SK-N-MC (cell line): ENCODE data around the gene COX6B1.

Experiments
- DNase-seq: peaks from one replicate; pipeline ENCODE4 v3.0.0-alpha.2; 2011; ENCODE audit warnings: low read depth, low spot score
- H3K27ac ChIP-seq: fragments of 200-600 bp; sonication (generic); 2 replicates; pipeline ENCODE4 v1.5.1; 2016; ENCODE audit warnings: mixed run types
- H3K36me3 ChIP-seq: fragments of 200-600 bp; sonication (generic); 2 replicates; pipeline ENCODE4 v1.6.1; 2017; ENCODE audit warnings: antibody characterized with exemption, low read length, mixed read lengths; ENCODE audit not compliant: insufficient read depth
- H3K4me3 ChIP-seq: fragments of 200-600 bp; sonication (generic); 2 replicates; pipeline ENCODE4 v1.5.1; 2016
- H3K9ac ChIP-seq: fragments of 200-600 bp; sonication (generic); 2 replicates; pipeline ENCODE4 v1.8.0; 2017; ENCODE audit warnings: mixed run types, mixed read lengths; ENCODE audit not compliant: insufficient read length
- H3K9me3 ChIP-seq: fragments of 200-600 bp; sonication (generic); 2 replicates; pipeline ENCODE4 v1.6.1; 2017; ENCODE audit warnings: low read depth, mild to moderate bottlenecking, antibody characterized with exemption, low read length, moderate library complexity, mixed read lengths
- EZH2 ChIP-seq: fragments of 200-600 bp; sonication (generic); IDR thresholded peaks from one replicate; pipeline ENCODE4 v1.6.1; 2017; ENCODE audit warnings: antibody characterized with exemption
- FOXP2 ChIP-seq: optimal IDR thresholded peaks from 2 replicates; pipeline ENCODE3; 2011; ENCODE audit warnings: mild to moderate bottlenecking, moderate library complexity; ENCODE audit not compliant: insufficient read depth; ENCODE audit errors: extremely low read length, control extremely low read depth
- POLR2AphosphoS5 ChIP-seq: IDR thresholded peaks from 2 replicates; pipeline ENCODE4 v1.6.1; 2012; ENCODE audit warnings: mild to moderate bottlenecking, low read depth, low read length, borderline replicate concordance

Gene COX6B1

GRCh38 chr19:35641515-35642151, 6.5 kb upstream of the COX6B1 start, which contains the start of gene ETV2:
Gene ETV2, plus strand, starts transcription at chr19:35641745. Its CDS starts 716 bp downstream, at chr19:35642461.
- Histone ChIP-seq H3K27ac (no peak within 1 kb of the TSS), H3K9me3 (no peaks in the 10 kb centered on the region), H3K36me3 (peaks cover 14% of the 10 kb centered on the region; the same call in 1 of the 2 replicates), H3K9ac (no peak within 1 kb of the TSS), H3K4me3 (no peak within 1 kb of the TSS)
- TF ChIP-seq POLR2AphosphoS5 (no peak), EZH2 (no peak), FOXP2 (no peak)
- no peak for DNase-seq

DNA sequence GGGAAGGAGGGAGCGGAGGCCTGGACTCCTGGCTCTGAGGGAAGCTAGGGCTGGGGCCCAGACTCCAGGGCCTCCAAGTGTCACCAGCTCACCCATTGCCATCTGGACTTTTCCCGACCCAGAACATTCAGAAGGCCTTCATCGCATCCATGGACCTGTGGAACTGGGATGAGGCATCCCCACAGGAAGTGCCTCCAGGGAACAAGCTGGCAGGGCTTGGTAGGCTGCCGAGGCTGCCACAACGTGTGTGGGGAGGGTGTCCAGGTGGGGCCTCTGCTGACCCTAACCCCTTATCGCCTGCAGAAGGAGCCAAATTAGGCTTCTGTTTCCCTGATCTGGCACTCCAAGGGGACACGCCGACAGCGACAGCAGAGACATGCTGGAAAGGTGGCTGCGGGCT, 5.8 kb upstream of the COX6B1 start:
- peaks cover 7% of the 10 kb centered on the region; the same call in 1 of the 2 replicates for H3K36me3 ChIP-seq
- H3K27ac ChIP-seq: no peak overlapping the region
- no peak overlapping the region for H3K9ac ChIP-seq
- H3K4me3 ChIP-seq: no peak overlapping the region
- DNase-seq: no peak
- no peaks in the 10 kb centered on the region for H3K9me3 ChIP-seq
- no peak for TF ChIP-seq POLR2AphosphoS5
- no peak for TF ChIP-seq FOXP2
- no peak for TF ChIP-seq EZH2

DNA sequence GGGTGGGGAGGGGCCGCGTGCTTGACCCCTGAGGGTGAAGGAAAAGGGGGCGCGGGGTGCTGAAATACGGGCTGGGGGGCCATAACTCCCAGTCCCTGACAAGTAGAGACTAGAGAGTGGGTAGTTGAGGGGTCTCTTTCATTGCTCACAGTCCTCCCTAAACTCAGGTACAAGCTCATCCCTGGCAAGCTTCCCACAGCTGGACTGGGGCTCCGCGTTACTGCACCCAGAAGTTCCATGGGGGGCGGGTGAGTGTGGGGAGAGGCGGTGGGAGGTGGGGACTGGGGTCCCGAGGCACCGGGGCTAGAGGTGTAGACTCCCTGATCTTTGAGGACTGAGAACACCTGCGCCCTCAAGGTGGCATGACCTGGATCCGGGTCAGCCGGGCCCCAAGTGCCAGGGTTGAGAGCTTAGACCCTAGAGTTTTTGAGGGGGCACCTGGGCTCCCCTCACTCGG, 5.3 kb upstream of the COX6B1 start:
- Histone ChIP-seq H3K27ac (no peak overlapping the region), H3K36me3 (peaks cover 2% of the 10 kb centered on the region; the same call in 1 of the 2 replicates), H3K9me3 (no peaks in the 10 kb centered on the region), H3K9ac (peak overlapping the region; percentile 83), H3K4me3 (peak overlapping the region; percentile 97)
- no peak for TF ChIP-seq FOXP2
- no peak for TF ChIP-seq EZH2
- TF ChIP-seq POLR2AphosphoS5: no peak
- DNase-seq: no peak

GRCh38 chr19:35643255-35644205, 4.6 kb upstream of the COX6B1 start:
- H3K36me3 ChIP-seq: no peaks in the 10 kb centered on the region
- TF ChIP-seq EZH2: no peak
- peak; percentile 67 for TF ChIP-seq FOXP2
- peak; percentile 73 for TF ChIP-seq POLR2AphosphoS5
- no peak for DNase-seq
- H3K27ac ChIP-seq: peak overlapping the region; percentile 87
- H3K4me3 ChIP-seq: peak overlapping the region; percentile 97
- H3K9ac ChIP-seq: peak overlapping the region; percentile 83
- no peaks in the 10 kb centered on the region for H3K9me3 ChIP-seq

- TF ChIP-seq EZH2: no peak
- TF ChIP-seq POLR2AphosphoS5: peak; percentile 49; the same call in 1 of the 2 replicates
- peak overlapping the region; percentile 83 for H3K9ac ChIP-seq
- no peaks in the 10 kb centered on the region for H3K9me3 ChIP-seq
- peak overlapping the region; percentile 68; the same call in 1 of the 2 replicates for H3K27ac ChIP-seq
- peak overlapping the region; percentile 97 for H3K4me3 ChIP-seq
- H3K36me3 ChIP-seq: no peaks in the 10 kb centered on the region
- DNase-seq: peak; percentile 30
These were observed 3.7 kb upstream of the COX6B1 start for GRCh38 chr19:35644206-35644986.

GRCh38 chr19:35644987-35645679, 3.0 kb upstream of the COX6B1 start:
- DNase-seq: peak; percentile 37
- TF ChIP-seq POLR2AphosphoS5 (peak; percentile 77; the same call in 1 of the 2 replicates), EZH2 (no peak)
- H3K9me3 ChIP-seq: no peaks in the 10 kb centered on the region
- H3K4me3 ChIP-seq: peak overlapping the region; percentile 97
- H3K27ac ChIP-seq: peak overlapping the region; percentile 68; the same call in 1 of the 2 replicates
- H3K36me3 ChIP-seq: no peaks in the 10 kb centered on the region
- H3K9ac ChIP-seq: peak overlapping the region; percentile 65

DNA sequence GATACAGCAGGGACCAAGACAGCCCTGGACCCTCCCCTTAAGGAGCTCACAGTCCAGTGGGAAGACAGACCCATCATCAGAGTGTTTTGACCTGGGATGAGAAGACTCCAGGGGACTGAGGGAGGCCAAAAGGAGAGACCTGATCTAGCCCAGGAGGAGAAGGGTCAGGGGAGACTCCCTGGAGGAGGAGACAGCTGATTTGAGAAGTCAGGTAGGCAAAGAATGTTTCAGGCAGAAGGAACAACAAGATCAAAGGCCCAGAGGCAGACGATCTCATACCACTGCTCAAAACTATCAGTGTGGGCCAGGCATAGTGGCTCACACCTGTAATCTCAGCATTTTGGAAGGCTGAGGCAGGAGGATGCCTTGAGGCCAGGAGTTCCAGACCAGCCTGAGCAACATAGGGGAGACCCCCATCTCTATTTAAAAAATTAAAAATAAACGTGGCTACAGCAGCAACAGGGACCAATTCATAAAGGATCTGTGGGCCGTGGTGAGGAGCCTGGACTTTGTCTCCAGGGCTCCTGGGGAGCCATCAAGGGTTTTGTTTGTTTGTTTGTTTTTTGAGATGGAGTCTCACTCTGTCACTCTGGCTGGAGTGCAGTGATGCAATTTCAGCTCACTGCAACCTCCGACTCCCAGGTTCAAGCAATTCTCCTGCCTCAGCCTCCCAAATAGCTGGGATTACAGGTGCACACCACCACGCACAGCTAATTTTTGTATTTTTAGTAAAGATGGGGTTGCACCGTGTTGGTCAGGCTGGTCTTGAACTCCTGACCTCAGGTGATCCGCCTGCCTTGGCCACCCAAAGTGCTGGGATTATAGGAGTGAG, 2.2 kb upstream of the COX6B1 start:
- Histone ChIP-seq H3K9ac (no peak overlapping the region), H3K4me3 (no peak overlapping the region; the same call in 1 of the 2 replicates), H3K27ac (peak overlapping the region; percentile 85), H3K9me3 (no peaks in the 10 kb centered on the region), H3K36me3 (peaks cover under 1% of the 10 kb centered on the region; the same call in 1 of the 2 replicates)
- no peak for DNase-seq
- TF ChIP-seq EZH2 (no peak), FOXP2 (no peak), POLR2AphosphoS5 (no peak)
